WI38 (cell line): ENCODE measurements around the gene FCMR.

Experiments used
- H3K4me3 ChIP-seq: 2 replicates; pipeline ENCODE4 v1.5.1; 2011; ENCODE audit warnings: low read depth, mild to moderate bottlenecking, control low read depth, low read length
- CTCF ChIP-seq: IDR thresholded peaks from 2 replicates; pipeline ENCODE4 v1.5.1; 2012; ENCODE audit warnings: low read depth, mild to moderate bottlenecking, control low read depth, low read length

FCMR gene

GRCh38 chr1:206923009-206923960 lies 1.5 kb upstream of the FCMR start:
- TF ChIP-seq CTCF, result no peak
- H3K4me3 ChIP-seq, result no peak overlapping the region

- no peak for TF ChIP-seq CTCF
- no peak overlapping the region for H3K4me3 ChIP-seq
Measured at GRCh38 chr1:206922524-206922923, 783 bp upstream of the FCMR start.

GRCh38 chr1:206918076-206918475 lies 3.7 kb downstream of the FCMR start:
- H3K4me3 ChIP-seq, result no peak overlapping the region
- no peak for TF ChIP-seq CTCF

- TF ChIP-seq CTCF, result no peak
Measured at GRCh38 chr1:206916000-206916709, 5.6 kb downstream of the FCMR start.

GRCh38 chr1:206915030-206915735 lies 6.6 kb downstream of the FCMR start:
- no peak for TF ChIP-seq CTCF
- no peak overlapping the region for H3K4me3 ChIP-seq

More at GRCh38 chr1:206916000-206916709, 5.6 kb downstream of the FCMR start:
- H3K4me3 ChIP-seq, result no peak overlapping the region

GRCh38 chr1:206913766-206914537 lies 7.8 kb downstream of the FCMR start:
- TF ChIP-seq CTCF, result no peak
- no peak overlapping the region for H3K4me3 ChIP-seq
